Measurements from ENCODE around the gene SRSF3. TPM values are rescaled to one million over a fixed set of nuclear protein-coding genes. Genes with fewer than 3 reads are reported as not detected.

SRSF3 gene
- total and polyA plus RNA-seq, 2 experiments from 2014 or later: 135 to 192 TPM

GRCh38 chr6:36642913-36643817 lies 49.0 kb downstream of the SRSF3 start:
- Histone ChIP-seq H4K20me1 (ENCODE audit: insufficient read depth, poor library complexity, severe bottlenecking) (no peaks in the 10 kb centered on the region), H3K79me2 (no peaks in the 10 kb centered on the region), H3K9me3 (ENCODE audit: low read depth) (no peaks in the 10 kb centered on the region), H3K27me3 (no peaks in the 10 kb centered on the region), H3K4me2 (peak overlapping the region; percentile 22), H3K4me1 (ENCODE audit: insufficient read depth) (peaks cover 23% of the 10 kb centered on the region), H2AFZ (no peak overlapping the region), H3K36me3 (replicated peaks; ENCODE audit: insufficient read depth, low read depth) (no peaks in the 10 kb centered on the region), H3K27ac (peak overlapping the region; percentile 77), H3K4me3 (no peak overlapping the region), H3K9me2 (replicated peaks; ENCODE audit: insufficient read depth) (no peaks in the 10 kb centered on the region)
- WGBS (ENCODE audit: low lambda C conversion rate, missing lambda C conversion rate): 64% methylated on average over 6 of the region's 8 CpGs
- TF ChIP-seq EZH2 (IDR thresholded peaks at IDR 0.05; ENCODE audit: borderline replicate concordance) (no peak), CTCF (IDR thresholded peaks at IDR 0.05; ENCODE audit: poor library complexity) (no peak), EZH2phosphoT487 (IDR thresholded peaks at IDR 0.05; ENCODE audit: low read depth, severe bottlenecking, unreplicated experiment) (no peak)
- DNase-seq (ENCODE audit: low spot score): peak; percentile 90

GRCh38 chr6:36643977-36644376 lies 49.8 kb downstream of the SRSF3 start:
- 90% methylated on average over 4 of the region's 4 CpGs for WGBS (ENCODE audit: low lambda C conversion rate, missing lambda C conversion rate)
- Histone ChIP-seq H3K27ac (no peak overlapping the region), H3K4me2 (peak overlapping the region; percentile 22)

GRCh38 chr6:36649086-36649485 lies 54.9 kb downstream of the SRSF3 start:
- H4K20me1 ChIP-seq (ENCODE audit: insufficient read depth, poor library complexity, severe bottlenecking): no peaks in the 10 kb centered on the region
- peaks cover 18% of the 10 kb centered on the region for H3K4me1 ChIP-seq (ENCODE audit: insufficient read depth)
- H3K9me2 ChIP-seq (replicated peaks; ENCODE audit: insufficient read depth): no peaks in the 10 kb centered on the region
- no peak for DNase-seq (ENCODE audit: low spot score)
- no peaks in the 10 kb centered on the region for H3K9me3 ChIP-seq (ENCODE audit: low read depth)
- no peaks in the 10 kb centered on the region for H3K27me3 ChIP-seq
- no peak overlapping the region for H2AFZ ChIP-seq
- 81% methylated on average over 3 of the region's 3 CpGs for WGBS (ENCODE audit: low lambda C conversion rate, missing lambda C conversion rate)
- TF ChIP-seq EZH2phosphoT487 (IDR thresholded peaks at IDR 0.05; ENCODE audit: low read depth, severe bottlenecking, unreplicated experiment) (no peak), EZH2 (IDR thresholded peaks at IDR 0.05; ENCODE audit: borderline replicate concordance) (no peak), CTCF (IDR thresholded peaks at IDR 0.05; ENCODE audit: poor library complexity) (no peak)
- no peak overlapping the region for H3K4me3 ChIP-seq
- H3K27ac ChIP-seq: no peak overlapping the region
- H3K4me2 ChIP-seq: no peak overlapping the region
- no peaks in the 10 kb centered on the region for H3K79me2 ChIP-seq
- no peaks in the 10 kb centered on the region for H3K36me3 ChIP-seq (replicated peaks; ENCODE audit: insufficient read depth, low read depth)

More at GRCh38 chr6:36643977-36644376, 49.8 kb downstream of the SRSF3 start:
- Histone ChIP-seq H2AFZ (no peak overlapping the region), H3K4me1 (ENCODE audit: insufficient read depth) (peaks cover 23% of the 10 kb centered on the region), H3K9me3 (ENCODE audit: low read depth) (no peaks in the 10 kb centered on the region), H3K36me3 (replicated peaks; ENCODE audit: insufficient read depth, low read depth) (no peaks in the 10 kb centered on the region), H3K79me2 (no peaks in the 10 kb centered on the region), H3K4me3 (no peak overlapping the region), H4K20me1 (ENCODE audit: insufficient read depth, poor library complexity, severe bottlenecking) (no peaks in the 10 kb centered on the region), H3K27me3 (no peaks in the 10 kb centered on the region), H3K9me2 (replicated peaks; ENCODE audit: insufficient read depth) (no peaks in the 10 kb centered on the region)
- TF ChIP-seq CTCF (IDR thresholded peaks at IDR 0.05; ENCODE audit: poor library complexity) (no peak), EZH2 (IDR thresholded peaks at IDR 0.05; ENCODE audit: borderline replicate concordance) (no peak), EZH2phosphoT487 (IDR thresholded peaks at IDR 0.05; ENCODE audit: low read depth, severe bottlenecking, unreplicated experiment) (no peak)
- no peak for DNase-seq (ENCODE audit: low spot score)

All from hepatocyte (in vitro differentiated cells).